Mesothelial cell of epicardium (in vitro differentiated cells): ENCODE measurements around the gene REG3G. TPM values are rescaled to one million over a fixed set of nuclear protein-coding genes. Genes with fewer than 3 reads are reported as not detected.

Experiments
- DNase-seq, 2 experiments: peaks; one replicate each; pipeline ENCODE4 v3.0.0; 2021; ENCODE audit warnings: low spot score in 2 of 2; ENCODE audit not compliant: unreplicated experiment in 2 of 2
- H3K27ac Mint-ChIP-seq: 2 replicates; pipeline ENCODE4 v1.8.0; 2021; ENCODE audit warnings: mixed read lengths
- H3K27me3 Mint-ChIP-seq: 2 replicates; pipeline ENCODE4 v1.8.0; 2021; ENCODE audit warnings: low read depth, mixed read lengths
- H3K36me3 Mint-ChIP-seq: 2 replicates; pipeline ENCODE4 v1.8.0; 2021; ENCODE audit warnings: mixed read lengths
- H3K4me1 Mint-ChIP-seq: 2 replicates; pipeline ENCODE4 v1.8.0; 2021; ENCODE audit warnings: mixed read lengths
- H3K4me3 Mint-ChIP-seq: 2 replicates; pipeline ENCODE4 v1.8.0; 2021; ENCODE audit warnings: mild to moderate bottlenecking, moderate library complexity, mixed read lengths
- H3K9me3 Mint-ChIP-seq: 2 replicates; pipeline ENCODE4 v1.8.0; 2021; ENCODE audit warnings: mixed read lengths
- CTCF ChIP-seq: fragments of 200-600 bp; sonication (generic); IDR thresholded peaks from one replicate; pipeline ENCODE4 v1.5.0; 2021; ENCODE audit warnings: antibody characterized with exemption; ENCODE audit not compliant: unreplicated experiment
- total RNA-seq: library from RNA; stranded (reverse); gene quantifications from 3 replicates; pipeline ENCODE4 v1.2.1, GENCODE V29; 2021

REG3G gene
- not detected in 3 replicates for total RNA-seq

DNA sequence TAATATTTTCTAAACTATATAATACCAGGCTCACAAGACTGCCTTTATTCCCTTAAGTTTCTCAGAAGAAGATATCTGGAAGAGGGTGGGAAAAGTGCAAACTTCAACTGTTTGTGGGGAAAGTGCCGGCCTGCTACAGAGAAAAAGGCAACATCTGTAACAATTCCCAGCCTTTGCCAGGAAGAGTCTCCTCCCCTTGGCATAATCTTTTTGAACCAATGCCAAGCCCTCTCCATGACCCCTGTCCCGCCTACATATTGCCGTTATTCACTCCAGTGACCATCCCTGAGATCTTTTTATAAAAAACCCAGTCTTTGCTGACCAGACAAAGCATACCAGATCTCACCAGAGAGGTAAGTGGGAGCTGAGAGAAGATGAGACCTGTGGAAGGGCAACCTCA, at the start of gene REG3G:
TSS of gene REG3G (plus strand) at position 282 of the 400 bp plus-strand sequence. CDS start 392 bp downstream, outside the sequence.
- H3K27me3 Mint-ChIP-seq, result peaks cover 12% of the 10 kb centered on the region
- no peak for DNase-seq
- H3K9me3 Mint-ChIP-seq, result peaks cover 9% of the 10 kb centered on the region
- no peak within 1 kb of the TSS for H3K4me3 Mint-ChIP-seq
- H3K27ac Mint-ChIP-seq, result no peak within 1 kb of the TSS
- H3K4me1 Mint-ChIP-seq, result peaks cover 4% of the 10 kb centered on the region
- TF ChIP-seq CTCF, result no peak
- H3K36me3 Mint-ChIP-seq, result peaks cover 1% of the 10 kb centered on the region

- no peak overlapping the region for H3K27ac Mint-ChIP-seq
- no peak for TF ChIP-seq CTCF
- no peaks in the 10 kb centered on the region for H3K36me3 Mint-ChIP-seq
- H3K4me3 Mint-ChIP-seq, result no peak overlapping the region
- peaks cover 18% of the 10 kb centered on the region for H3K4me1 Mint-ChIP-seq
- H3K9me3 Mint-ChIP-seq, result peaks cover 10% of the 10 kb centered on the region
- no peak for DNase-seq
- peaks cover 5% of the 10 kb centered on the region for H3K27me3 Mint-ChIP-seq
These were observed 47.8 kb upstream of the REG3G start for GRCh38 chr2:78977661-78978145.

DNA sequence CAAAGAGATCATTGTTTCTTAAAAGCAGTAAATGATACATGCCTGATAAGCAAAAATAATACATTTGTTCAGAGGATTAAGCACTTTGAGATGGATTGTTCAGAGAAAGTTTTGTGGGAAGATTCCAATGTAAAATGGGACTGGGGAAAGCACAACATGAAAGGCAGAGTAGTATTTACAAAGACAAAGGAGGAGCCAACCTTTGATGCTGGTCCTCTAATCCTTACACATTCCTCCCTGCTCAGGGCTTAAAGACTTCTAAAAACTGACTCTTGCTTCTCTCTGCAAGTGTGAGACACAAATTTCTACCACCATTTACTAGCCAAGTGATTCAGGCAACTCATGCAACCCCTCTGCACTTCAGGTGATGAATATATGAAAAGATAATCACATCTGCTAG, 47.2 kb upstream of the REG3G start:
- Mint-ChIP-seq H3K27me3 (peaks cover 5% of the 10 kb centered on the region), H3K9me3 (peaks cover 10% of the 10 kb centered on the region), H3K4me1 (peaks cover 18% of the 10 kb centered on the region), H3K36me3 (no peaks in the 10 kb centered on the region), H3K27ac (peak overlapping the region; percentile 48), H3K4me3 (no peak overlapping the region)
- no peak for DNase-seq
- TF ChIP-seq CTCF, result no peak

- peaks cover 7% of the 10 kb centered on the region for H3K9me3 Mint-ChIP-seq
- H3K27me3 Mint-ChIP-seq, result peaks cover 5% of the 10 kb centered on the region
- DNase-seq, result peak; percentile 56 to 88
- H3K27ac Mint-ChIP-seq, result no peak overlapping the region
- H3K36me3 Mint-ChIP-seq, result no peaks in the 10 kb centered on the region
- no peak overlapping the region for H3K4me3 Mint-ChIP-seq
- peak; percentile 86 for TF ChIP-seq CTCF
- H3K4me1 Mint-ChIP-seq, result peaks cover 18% of the 10 kb centered on the region
These were observed 45.9 kb upstream of the REG3G start for GRCh38 chr2:78979380-78980151.

DNA sequence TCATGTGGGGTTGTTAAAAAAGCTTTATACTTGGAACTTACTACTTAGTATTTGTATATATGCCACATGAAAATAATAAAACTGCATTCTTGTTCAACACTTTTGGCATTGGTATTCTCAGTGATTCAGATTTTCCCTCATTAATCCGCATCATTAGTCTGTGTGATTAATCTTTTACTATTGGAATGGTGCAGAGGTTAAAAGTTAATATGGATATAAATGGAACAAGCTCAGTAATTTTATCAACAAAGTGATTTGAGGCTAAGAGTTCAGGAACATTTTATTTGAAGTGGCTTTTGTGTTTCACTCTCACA, 45.4 kb upstream of the REG3G start:
- Mint-ChIP-seq H3K9me3 (peaks cover 5% of the 10 kb centered on the region), H3K4me1 (peaks cover 18% of the 10 kb centered on the region), H3K4me3 (no peak overlapping the region), H3K27ac (no peak overlapping the region), H3K36me3 (no peaks in the 10 kb centered on the region), H3K27me3 (peaks cover 5% of the 10 kb centered on the region)
- DNase-seq, result no peak
- no peak for TF ChIP-seq CTCF
